ENCODE data around the gene ACTR3C. TPM values are rescaled to one million over a fixed set of nuclear protein-coding genes. Genes with fewer than 3 reads are reported as not detected.

ACTR3C gene
- total and polyA plus RNA-seq, 2 of the 13 experiments (the other 11 are each of a cell fraction or from before 2014, with no cell fraction given), result 3.8 to 7.5 TPM

GRCh38 chr7:150370612-150371071 is 47.3 kb upstream of the ACTR3C start (continued):
- TF ChIP-seq DZIP1 (CRISPR knock-in tag; IDR thresholded peaks at IDR 0.05), result no peak

GRCh38 chr7:150369748-150370501 is 46.6 kb upstream of the ACTR3C start:
- H3K4me1 ChIP-seq (ENCODE audit: insufficient read depth, low read length), result peaks cover 51% of the 10 kb centered on the region
- intact Hi-C loops (cut with micrococcal nuclease; ENCODE audit: unreplicated experiment), result loop anchor here (1.0 kb wide), 1 partner anchor 19 kb away; no protein-coding TSS in a partner anchor
- TF ChIP-seq ZNF788 (CRISPR knock-in tag; IDR thresholded peaks at IDR 0.05; ENCODE audit: borderline replicate concordance), result no peak
- TF ChIP-seq MNT (IDR thresholded peaks at IDR 0.05), result no peak
- TF ChIP-seq TEF (CRISPR knock-in tag; IDR thresholded peaks at IDR 0.05), result no peak
- TF ChIP-seq TBX2 (CRISPR knock-in tag; IDR thresholded peaks at IDR 0.05; ENCODE audit: borderline replicate concordance), result no peak
- TF ChIP-seq HOMEZ (CRISPR knock-in tag; IDR thresholded peaks at IDR 0.05; ENCODE audit: low read depth), result no peak
- TF ChIP-seq RBM39 (IDR thresholded peaks at IDR 0.05; ENCODE audit: low read depth, low read length, poor library complexity, severe bottlenecking), result peak; percentile 45
- 0 out of 2 replicates have a peak, but pooled peaks have one; percentile 64 for TF ChIP-seq THAP7 (CRISPR knock-in tag; IDR thresholded peaks at IDR 0.05)
- TF ChIP-seq ZNF644 (CRISPR knock-in tag; IDR thresholded peaks at IDR 0.05; ENCODE audit: low read depth), result no peak
- no peak for TF ChIP-seq ZNF230 (CRISPR knock-in tag; IDR thresholded peaks at IDR 0.05)
- no peak for TF ChIP-seq CENPX (CRISPR knock-in tag; IDR thresholded peaks at IDR 0.05)
- no peak for TF ChIP-seq ZSCAN25 (CRISPR knock-in tag; IDR thresholded peaks at IDR 0.05)
- TF ChIP-seq ZNF790 (CRISPR knock-in tag; IDR thresholded peaks at IDR 0.05; ENCODE audit: borderline replicate concordance), result no peak
- TF ChIP-seq CC2D1A (CRISPR knock-in tag; IDR thresholded peaks at IDR 0.05), result no peak

More at GRCh38 chr7:150369748-150370501, 46.6 kb upstream of the ACTR3C start:
- TSS peak; percentile 40 for BruUV-seq (replicated peaks)
- H3K4me3 ChIP-seq (replicated peaks in 1 of 3; ENCODE audit: insufficient read depth in 1 of 3, low read depth in 2 of 3, low read length in 3 of 3), result peak overlapping the region; percentile 68 to 84 (median 82)
- ChIA-PET POLR2A (interaction anchor here (1.1 to 6.8 kb wide), 15 partner anchors 9 to 532 kb away, joined by 3 to 141 read pairs (median 9); partner anchors contain the start of genes ACTR3C, LRRC61, RARRES2 and ZNF775), CTCF (ENCODE audit: low intra/inter-chr PET ratio, low total read pairs) (no interaction called here)
- H3K27me3 ChIP-seq (ENCODE audit: control insufficient read depth in 1 of 2, insufficient read depth in 2 of 2, low read length in 2 of 2), result no peaks in the 10 kb centered on the region
- DNase-seq (ENCODE audit: low spot score) (no peak), ATAC-seq (no peak; the same call in 2 of the 3 replicates), FAIRE-seq (no peak)
- H3K36me3 ChIP-seq (replicated peaks in 1 of 2; ENCODE audit: control insufficient read depth in 1 of 2, insufficient read depth in 2 of 2, low read length in 2 of 2), result peaks cover 5 to 27% of the 10 kb centered on the region in 2 experiments; a peak in 4 of 5 replicates
- peaks cover 8% of the 10 kb centered on the region; the same call in 1 of the 2 replicates for H4K20me1 ChIP-seq (ENCODE audit: insufficient read depth, low read length)
- H3K27ac ChIP-seq (ENCODE audit: extremely low read length, insufficient read depth, low read length), result peak overlapping the region; percentile 100
- H3K9ac ChIP-seq (ENCODE audit: insufficient read depth, low read depth, low read length), result peak overlapping the region; percentile 95
- WGBS (ENCODE audit: low lambda C conversion rate), result 7% methylated on average over 14 of the region's 23 CpGs
- H3K4me2 ChIP-seq (ENCODE audit: low read depth, low read length), result peak overlapping the region; percentile 99
- H3K9me3 ChIP-seq (ENCODE audit: low read length), result no peaks in the 10 kb centered on the region
- peaks cover 38% of the 10 kb centered on the region for H3K79me2 ChIP-seq (ENCODE audit: insufficient read depth, low read length)
- no peak overlapping the region for H2AFZ ChIP-seq (ENCODE audit: low read length)
- in situ Hi-C loops (cut with HindIII; ENCODE audit: extremely low pct_ligation_motif_present, low pct_unique_long_range_greater_than_20kb), result no loop called here

All from HepG2 (cell line).